ENCODE measurements around the gene PKD1. TPM values are rescaled to one million over a fixed set of nuclear protein-coding genes. Genes with fewer than 3 reads are reported as not detected.

PKD1 gene
- total RNA-seq, 5 donors from 2014 or later (not counting 1 experiment from before 2014, with no cell fraction given) = 99.4 to 152 (median 137) TPM

DNA sequence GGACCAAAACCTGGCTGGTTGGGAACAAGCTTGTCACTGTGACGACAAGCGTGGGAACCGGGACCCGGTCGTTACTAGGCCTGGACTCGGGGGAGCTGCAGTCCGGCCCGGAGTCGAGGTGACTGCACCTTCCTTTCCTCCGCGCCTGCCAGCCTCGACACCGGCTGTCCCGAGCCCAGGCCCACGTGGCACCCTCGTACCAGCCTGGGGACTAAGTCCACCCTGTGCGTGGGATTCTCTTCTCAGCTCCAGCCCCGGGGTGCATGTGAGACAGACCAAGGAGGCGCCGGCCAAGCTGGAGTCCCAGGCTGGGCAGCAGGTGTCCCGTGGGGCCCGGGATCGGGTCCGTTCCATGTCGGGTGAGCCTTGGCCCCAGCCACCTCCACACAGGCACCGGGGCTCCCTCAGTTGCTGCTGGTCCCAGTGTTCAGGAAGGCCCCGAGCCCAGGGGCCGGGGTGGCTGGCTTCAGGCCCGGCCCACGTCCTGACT, 56.3 kb downstream of the PKD1 start:
- ChIA-PET CTCF (no interaction called here), POLR2A (no interaction called here)
- Histone ChIP-seq H3K27me3 (replicated peaks in 1 of 2; ENCODE audit: control insufficient read depth in 2 of 2, extremely low read depth in 1 of 2, insufficient read depth in 2 of 2, low read length in 1 of 2) (no peaks in the 10 kb centered on the region), H3K27ac (ENCODE audit: low read length) (no peak overlapping the region), H3K36me3 (ENCODE audit: control insufficient read depth in 2 of 2, extremely low read depth in 1 of 2, insufficient read depth in 1 of 2, low read length in 1 of 2) (peaks cover 18 to 53% of the 10 kb centered on the region in 2 donors), H3K9me3 (no peaks in the 10 kb centered on the region), H3K4me1 (ENCODE audit: control insufficient read depth in 1 of 2, extremely low read depth in 1 of 2, insufficient read depth in 2 of 2, low read length in 2 of 2) (no peaks in the 10 kb centered on the region), H3K4me3 (ENCODE audit: control insufficient read depth in 1 of 2, extremely low read depth in 1 of 2, low read length in 1 of 2) (no peak overlapping the region)
- 97% methylated on average over 25 of the region's 30 CpGs for WGBS (ENCODE audit: insufficient coverage)
- H3K36me3 Mint-ChIP-seq = peaks cover 9% of the 10 kb centered on the region
- no peaks in the 10 kb centered on the region for H3K27me3 Mint-ChIP-seq
- no peak overlapping the region for H3K4me3 Mint-ChIP-seq
- ATAC-seq (replicated peaks in 1 of 4) = no peak
- H3K9me3 Mint-ChIP-seq = no peaks in the 10 kb centered on the region
- no peak overlapping the region for H3K27ac Mint-ChIP-seq
- H3K4me1 Mint-ChIP-seq = no peaks in the 10 kb centered on the region
- no peak for DNase-seq

DNA sequence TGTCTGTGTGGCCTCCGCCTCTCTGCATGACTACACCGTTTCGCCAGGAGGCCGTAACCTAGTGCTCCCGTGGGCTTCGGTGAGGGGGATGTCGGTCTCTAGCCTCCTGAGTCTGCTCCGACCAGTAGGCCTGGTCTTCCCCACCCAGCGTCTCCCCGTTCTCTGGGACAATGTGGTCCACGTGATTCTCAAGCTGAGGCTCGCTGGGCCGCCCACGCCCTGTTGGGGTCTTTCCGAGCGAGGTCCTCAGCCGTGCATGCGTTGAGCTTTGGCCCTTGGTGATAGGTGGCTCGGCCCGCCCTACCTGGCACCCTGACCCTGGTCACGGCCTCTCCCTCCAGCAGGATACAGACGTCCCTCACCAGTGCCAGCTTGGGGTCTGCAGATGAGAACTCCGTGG, 57.0 kb downstream of the PKD1 start:
- no peak overlapping the region for H3K4me3 Mint-ChIP-seq
- H3K27ac ChIP-seq (ENCODE audit: low read length) = no peak overlapping the region
- H3K36me3 Mint-ChIP-seq = peaks cover 9% of the 10 kb centered on the region
- ChIA-PET POLR2A (no interaction called here), CTCF (no interaction called here)
- 96% methylated on average over 23 of the region's 23 CpGs for WGBS (ENCODE audit: insufficient coverage)
- no peaks in the 10 kb centered on the region for H3K9me3 ChIP-seq
- H3K27me3 ChIP-seq (replicated peaks in 1 of 2; ENCODE audit: control insufficient read depth in 2 of 2, extremely low read depth in 1 of 2, insufficient read depth in 2 of 2, low read length in 1 of 2) = no peaks in the 10 kb centered on the region
- no peak for DNase-seq
- H3K9me3 Mint-ChIP-seq = no peaks in the 10 kb centered on the region
- no peaks in the 10 kb centered on the region for H3K27me3 Mint-ChIP-seq
- ATAC-seq (replicated peaks in 1 of 4) = no peak
- peaks cover 24 to 56% of the 10 kb centered on the region in 2 donors for H3K36me3 ChIP-seq (ENCODE audit: control insufficient read depth in 2 of 2, extremely low read depth in 1 of 2, insufficient read depth in 1 of 2, low read length in 1 of 2)
- H3K4me1 Mint-ChIP-seq = no peaks in the 10 kb centered on the region
- no peaks in the 10 kb centered on the region for H3K4me1 ChIP-seq (ENCODE audit: control insufficient read depth in 1 of 2, extremely low read depth in 1 of 2, insufficient read depth in 2 of 2, low read length in 2 of 2)
- no peak overlapping the region for H3K27ac Mint-ChIP-seq
- no peak overlapping the region for H3K4me3 ChIP-seq (ENCODE audit: control insufficient read depth in 1 of 2, extremely low read depth in 1 of 2, low read length in 1 of 2)

- WGBS (ENCODE audit: insufficient coverage) = no CpG with 5 or more reads among the region's 7 CpGs
- H3K27ac Mint-ChIP-seq = no peak overlapping the region
- Histone ChIP-seq H3K27me3 (replicated peaks in 1 of 2; ENCODE audit: control insufficient read depth in 2 of 2, extremely low read depth in 1 of 2, insufficient read depth in 2 of 2, low read length in 1 of 2) (no peaks in the 10 kb centered on the region), H3K9me3 (no peaks in the 10 kb centered on the region), H3K36me3 (ENCODE audit: control insufficient read depth in 2 of 2, extremely low read depth in 1 of 2, insufficient read depth in 1 of 2, low read length in 1 of 2) (peaks cover 30 to 62% of the 10 kb centered on the region in 2 donors), H3K4me1 (ENCODE audit: control insufficient read depth in 1 of 2, extremely low read depth in 1 of 2, insufficient read depth in 2 of 2, low read length in 2 of 2) (no peaks in the 10 kb centered on the region), H3K27ac (ENCODE audit: low read length) (no peak overlapping the region), H3K4me3 (ENCODE audit: control insufficient read depth in 1 of 2, extremely low read depth in 1 of 2, low read length in 1 of 2) (no peak overlapping the region)
- ATAC-seq (replicated peaks in 1 of 4) (no peak), DNase-seq (no peak)
- H3K4me1 Mint-ChIP-seq = no peaks in the 10 kb centered on the region
- ChIA-PET CTCF (no interaction called here), POLR2A (interaction anchor here in 1 of 2 donors (0.6 kb wide), 1 partner anchor 177 kb away, joined by 6 read pairs; no protein-coding TSS in a partner anchor)
- no peaks in the 10 kb centered on the region for H3K9me3 Mint-ChIP-seq
- peaks cover 12% of the 10 kb centered on the region for H3K36me3 Mint-ChIP-seq
- no peaks in the 10 kb centered on the region for H3K27me3 Mint-ChIP-seq
- H3K4me3 Mint-ChIP-seq = no peak overlapping the region
Measured at GRCh38 chr16:2078096-2078495, 57.6 kb downstream of the PKD1 start.

DNA sequence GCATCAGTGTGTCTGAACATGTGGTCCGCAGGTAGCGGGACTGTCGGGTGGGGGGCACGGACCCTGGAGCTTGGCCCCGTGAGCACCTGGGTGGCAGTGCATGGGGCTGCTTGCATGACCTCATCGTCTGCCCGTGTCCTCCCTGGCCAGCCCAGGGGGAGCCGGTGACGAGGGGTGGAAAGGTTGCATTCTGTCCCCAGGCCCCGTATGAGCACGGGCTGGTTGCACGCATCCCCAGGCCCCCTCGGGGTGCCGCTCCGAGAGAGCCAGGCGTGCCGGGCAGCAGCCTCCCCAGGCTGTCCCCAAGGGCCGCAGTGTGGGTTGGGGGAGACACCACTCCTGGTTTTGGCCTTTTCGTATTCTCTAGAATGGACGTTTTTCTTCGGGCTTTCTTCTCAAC, 58.0 kb downstream of the PKD1 start:
- no peak overlapping the region for H3K4me3 Mint-ChIP-seq
- ChIA-PET POLR2A (interaction anchor here in 1 of 2 donors (0.6 kb wide), 1 partner anchor 177 kb away, joined by 6 read pairs; no protein-coding TSS in a partner anchor), CTCF (no interaction called here)
- H3K9me3 ChIP-seq = no peaks in the 10 kb centered on the region
- no peaks in the 10 kb centered on the region for H3K4me1 ChIP-seq (ENCODE audit: control insufficient read depth in 1 of 2, extremely low read depth in 1 of 2, insufficient read depth in 2 of 2, low read length in 2 of 2)
- no peaks in the 10 kb centered on the region for H3K4me1 Mint-ChIP-seq
- no peak for ATAC-seq (replicated peaks in 1 of 4)
- peaks cover 31 to 63% of the 10 kb centered on the region in 2 donors for H3K36me3 ChIP-seq (ENCODE audit: control insufficient read depth in 2 of 2, extremely low read depth in 1 of 2, insufficient read depth in 1 of 2, low read length in 1 of 2)
- no peaks in the 10 kb centered on the region for H3K9me3 Mint-ChIP-seq
- no peak overlapping the region for H3K27ac Mint-ChIP-seq
- no peaks in the 10 kb centered on the region for H3K27me3 Mint-ChIP-seq
- H3K27me3 ChIP-seq (replicated peaks in 1 of 2; ENCODE audit: control insufficient read depth in 2 of 2, extremely low read depth in 1 of 2, insufficient read depth in 2 of 2, low read length in 1 of 2) = no peaks in the 10 kb centered on the region
- no peak for DNase-seq
- no peak overlapping the region for H3K27ac ChIP-seq (ENCODE audit: low read length)
- H3K4me3 ChIP-seq (ENCODE audit: control insufficient read depth in 1 of 2, extremely low read depth in 1 of 2, low read length in 1 of 2) = no peak overlapping the region
- 94% methylated on average over 17 of the region's 21 CpGs for WGBS (ENCODE audit: insufficient coverage)
- peaks cover 11% of the 10 kb centered on the region for H3K36me3 Mint-ChIP-seq

- ATAC-seq (replicated peaks in 1 of 4) (no peak), DNase-seq (no peak)
- POLR2A ChIA-PET = no interaction called here
- no peaks in the 10 kb centered on the region for H3K27me3 Mint-ChIP-seq
- Histone ChIP-seq H3K27ac (ENCODE audit: low read length) (no peak overlapping the region), H3K27me3 (replicated peaks in 1 of 2; ENCODE audit: control insufficient read depth in 2 of 2, extremely low read depth in 1 of 2, insufficient read depth in 2 of 2, low read length in 1 of 2) (no peaks in the 10 kb centered on the region), H3K4me3 (ENCODE audit: control insufficient read depth in 1 of 2, extremely low read depth in 1 of 2, low read length in 1 of 2) (no peak overlapping the region), H3K9me3 (no peaks in the 10 kb centered on the region), H3K4me1 (ENCODE audit: control insufficient read depth in 1 of 2, extremely low read depth in 1 of 2, insufficient read depth in 2 of 2, low read length in 2 of 2) (no peaks in the 10 kb centered on the region), H3K36me3 (ENCODE audit: control insufficient read depth in 2 of 2, extremely low read depth in 1 of 2, insufficient read depth in 1 of 2, low read length in 1 of 2) (peaks cover 25 to 64% of the 10 kb centered on the region in 2 donors)
- no peak overlapping the region for H3K27ac Mint-ChIP-seq
- peaks cover 14% of the 10 kb centered on the region for H3K36me3 Mint-ChIP-seq
- WGBS (ENCODE audit: insufficient coverage) = 96% methylated on average over 16 of the region's 17 CpGs
- no peaks in the 10 kb centered on the region for H3K9me3 Mint-ChIP-seq
- CTCF ChIA-PET = no interaction called here
- H3K4me3 Mint-ChIP-seq = no peak overlapping the region
- H3K4me1 Mint-ChIP-seq = no peaks in the 10 kb centered on the region
Measured at GRCh38 chr16:2077016-2077415, 58.7 kb downstream of the PKD1 start.

DNA sequence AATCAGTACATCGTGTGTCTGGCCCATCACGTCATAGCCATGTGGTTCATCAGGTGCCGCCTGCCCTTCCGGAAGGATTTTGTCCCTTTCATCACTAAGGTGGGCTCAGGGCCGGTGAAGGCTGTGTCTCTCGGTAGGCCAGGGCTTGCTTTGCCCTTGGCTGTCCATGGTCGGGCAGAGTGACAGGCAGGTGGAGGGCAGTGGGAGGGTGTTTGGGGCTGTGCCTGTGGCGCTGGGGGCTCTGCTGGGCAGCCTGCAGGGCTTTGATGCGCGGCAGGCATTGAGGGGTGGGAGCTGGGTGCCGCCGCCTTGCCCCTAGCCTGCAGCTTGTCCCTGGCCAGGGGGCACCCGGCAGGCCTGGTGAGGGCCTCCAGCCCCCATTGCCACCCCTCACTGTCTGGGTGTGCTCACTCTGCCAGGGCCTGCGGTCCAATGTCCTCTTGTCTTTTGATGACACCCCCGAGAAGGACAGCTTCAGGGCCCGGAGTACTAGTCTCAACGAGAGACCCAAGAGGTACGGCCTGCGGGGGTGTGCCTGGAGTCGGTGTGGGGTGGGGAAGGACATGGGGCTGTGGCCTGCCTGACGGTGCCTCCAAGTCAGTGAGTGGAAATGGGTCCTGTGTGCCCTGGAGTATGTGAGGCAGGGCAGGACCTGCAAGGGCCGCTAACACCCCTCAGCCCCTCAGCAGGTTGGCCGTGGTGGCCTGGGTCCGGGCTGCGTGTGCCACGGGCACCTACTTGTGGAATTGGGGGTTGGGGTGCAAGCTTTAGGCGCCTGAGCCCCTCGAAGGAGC, 59.4 kb downstream of the PKD1 start:
- ATAC-seq (replicated peaks in 1 of 4) (no peak), DNase-seq (no peak)
- 94% methylated on average over 23 of the region's 28 CpGs for WGBS (ENCODE audit: insufficient coverage)
- H3K9me3 ChIP-seq = no peaks in the 10 kb centered on the region
- no peak overlapping the region for H3K27ac ChIP-seq (ENCODE audit: low read length)
- Mint-ChIP-seq H3K36me3 (peaks cover 14% of the 10 kb centered on the region), H3K27me3 (no peaks in the 10 kb centered on the region), H3K9me3 (no peaks in the 10 kb centered on the region), H3K4me1 (no peaks in the 10 kb centered on the region), H3K4me3 (no peak overlapping the region), H3K27ac (no peak overlapping the region)
- ChIA-PET CTCF (no interaction called here), POLR2A (no interaction called here)
- peaks cover 26 to 64% of the 10 kb centered on the region in 2 donors for H3K36me3 ChIP-seq (ENCODE audit: control insufficient read depth in 2 of 2, extremely low read depth in 1 of 2, insufficient read depth in 1 of 2, low read length in 1 of 2)
- H3K4me1 ChIP-seq (ENCODE audit: control insufficient read depth in 1 of 2, extremely low read depth in 1 of 2, insufficient read depth in 2 of 2, low read length in 2 of 2) = no peaks in the 10 kb centered on the region
- H3K27me3 ChIP-seq (replicated peaks in 1 of 2; ENCODE audit: control insufficient read depth in 2 of 2, extremely low read depth in 1 of 2, insufficient read depth in 2 of 2, low read length in 1 of 2) = no peaks in the 10 kb centered on the region
- no peak overlapping the region for H3K4me3 ChIP-seq (ENCODE audit: control insufficient read depth in 1 of 2, extremely low read depth in 1 of 2, low read length in 1 of 2)

Measured in T-cell (primary cell).